Activated CD4-positive, alpha-beta T cell treated with anti-CD3 and anti-CD28 coated beads for 1 hour (primary cell): ENCODE measurements around the gene PSG3.
"Not testable (repeated sequence)": the region's sequence is repeated elsewhere in the genome, so short reads cannot be mapped to it uniquely, and the experiment has no call there.

Experiments used
- DNase-seq: peaks from one replicate; pipeline ENCODE4 v3.0.0-alpha.2; 2020

PSG3 gene

GRCh38 chr19:42740381-42740780 lies at the start of gene PSG3:
PSG3 (minus strand) TSS chr19:42740481; CDS start chr19:42740384, 97 bp downstream.
- DNase-seq, result not testable (repeated sequence)

GRCh38 chr19:42788766-42789165 lies 48.5 kb upstream of the PSG3 start:
- DNase-seq, result not testable (repeated sequence)

GRCh38 chr19:42787766-42788165 lies 47.5 kb upstream of the PSG3 start:
- DNase-seq, result not testable (repeated sequence)

GRCh38 chr19:42776750-42777612 lies 36.7 kb upstream of the PSG3 start:
- not testable (repeated sequence) for DNase-seq

- DNase-seq, result not testable (repeated sequence)
These were observed 34.4 kb upstream of the PSG3 start for GRCh38 chr19:42774510-42775158.

GRCh38 chr19:42767319-42767718 lies 27.0 kb upstream of the PSG3 start:
- DNase-seq, result not testable (repeated sequence)

GRCh38 chr19:42766871-42767270 lies 26.6 kb upstream of the PSG3 start:
- DNase-seq, result not testable (repeated sequence)

GRCh38 chr19:42764836-42765235 lies 24.6 kb upstream of the PSG3 start:
- DNase-seq, result no peak

GRCh38 chr19:42762789-42763188 lies 22.5 kb upstream of the PSG3 start:
- no peak for DNase-seq

- not testable (repeated sequence) for DNase-seq
These were observed 21.6 kb upstream of the PSG3 start for GRCh38 chr19:42761924-42762295.

GRCh38 chr19:42760954-42761923 lies 21.0 kb upstream of the PSG3 start:
- not testable (repeated sequence) for DNase-seq

- DNase-seq, result not testable (repeated sequence)
These were observed 18.4 kb upstream of the PSG3 start for GRCh38 chr19:42758667-42759066.

- not testable (repeated sequence) for DNase-seq
These were observed 12.0 kb upstream of the PSG3 start for GRCh38 chr19:42752246-42752645.

- DNase-seq, result not testable (repeated sequence)
These were observed 1.7 kb upstream of the PSG3 start for GRCh38 chr19:42741726-42742607.

GRCh38 chr19:42737581-42738011 lies 2.7 kb downstream of the PSG3 start:
- not testable (repeated sequence) for DNase-seq

GRCh38 chr19:42728341-42728740 lies 11.9 kb downstream of the PSG3 start:
- DNase-seq, result not testable (repeated sequence)

- not testable (repeated sequence) for DNase-seq
These were observed 26.3 kb downstream of the PSG3 start for GRCh38 chr19:42714000-42714399.

GRCh38 chr19:42712753-42713152 lies 27.5 kb downstream of the PSG3 start:
- DNase-seq, result not testable (repeated sequence)

GRCh38 chr19:42710986-42711385 lies 29.3 kb downstream of the PSG3 start:
- not testable (repeated sequence) for DNase-seq

GRCh38 chr19:42697884-42698283 lies 42.4 kb downstream of the PSG3 start:
- DNase-seq, result no peak

GRCh38 chr19:42695811-42696503 lies 44.3 kb downstream of the PSG3 start:
- no peak for DNase-seq
